Peyer's patch (tissue), 4 donors: Measurements from ENCODE around the gene SPATA31E1. TPM values are rescaled to one million over a fixed set of nuclear protein-coding genes. Genes with fewer than 3 reads are reported as not detected.

ENCODE experiments used
- DNase-seq, 3 donors: peaks; one replicate each; pipeline ENCODE4 v3.0.0-alpha.2; 2017 to 2019
- H3K27ac ChIP-seq, 4 donors: fragments of 200-600 bp; sonication (generic); one replicate each; pipeline ENCODE4 v1.5.1; 2016 to 2019
- H3K27me3 ChIP-seq, 2 donors: fragments of 200-600 bp; sonication (generic); one replicate each; pipeline ENCODE4 v1.5.1; 2019
- H3K36me3 ChIP-seq, 3 donors: fragments of 200-600 bp; sonication (generic); one replicate each; pipeline ENCODE4 v1.5.1; 2016 to 2019
- H3K4me1 ChIP-seq, 4 donors: fragments of 200-600 bp; sonication (generic); one replicate each; pipeline ENCODE4 v1.5.1; 2016 to 2019
- H3K4me3 ChIP-seq, 4 donors: fragments of 200-600 bp; sonication (generic); 1 replicate in 3 of 4; 2 replicates in 1 of 4; pipeline ENCODE4 v1.5.1; 2016 to 2019; ENCODE audit warnings: mild to moderate bottlenecking in 1 of 4
- H3K9me3 ChIP-seq, 4 donors: fragments of 200-600 bp; sonication (generic); one replicate each; pipeline ENCODE4 v1.5.1; 2016 to 2019; ENCODE audit warnings: mild to moderate bottlenecking in 1 of 4
- CTCF ChIP-seq, 6 experiments: fragments of 450-650 bp in 4 of 6; fragments of 200-600 bp in 2 of 6; sonication (generic) in 1 of 6; IDR thresholded peaks; one replicate each; pipeline ENCODE4 v1.5.1; 2017 to 2019; ENCODE audit warnings: antibody characterized with exemption in 6 of 6, mild to moderate bottlenecking in 3 of 6, moderate library complexity in 1 of 6
- POLR2A ChIP-seq, 2 donors: fragments of 450-650 bp; IDR thresholded peaks; one replicate each; pipeline ENCODE4 v1.5.1; 2017; ENCODE audit warnings: antibody characterized with exemption in 2 of 2, mild to moderate bottlenecking in 2 of 2, moderate library complexity in 2 of 2
- total RNA-seq, 4 donors: library from RNA; depleted of rRNA; stranded (reverse); fragments of >200 nt; gene quantifications; one replicate each; pipeline ENCODE4 v1.1.0, GENCODE V29; 2016

SPATA31E1 gene
- total RNA-seq, 4 donors from 2014 or later = not detected

- no peaks in the 10 kb centered on the region for H3K36me3 ChIP-seq
These were observed 24.7 kb upstream of the SPATA31E1 start for GRCh38 chr9:87857948-87858335.

GRCh38 chr9:87859137-87859536, 23.5 kb upstream of the SPATA31E1 start:
- H3K27me3 ChIP-seq = no peaks in the 10 kb centered on the region
- H3K9me3 ChIP-seq = no peaks in the 10 kb centered on the region
- no peaks in the 10 kb centered on the region for H3K4me1 ChIP-seq
- no peak overlapping the region for H3K27ac ChIP-seq
- DNase-seq = no peak
- no peak overlapping the region for H3K4me3 ChIP-seq
- TF ChIP-seq POLR2A (IDR thresholded peaks at IDR 0.05) (no peak), CTCF (IDR thresholded peaks at IDR 0.05) (no peak)
- no peaks in the 10 kb centered on the region for H3K36me3 ChIP-seq

More at GRCh38 chr9:87857948-87858335, 24.7 kb upstream of the SPATA31E1 start:
- no peaks in the 10 kb centered on the region for H3K4me1 ChIP-seq
- no peak for TF ChIP-seq CTCF (IDR thresholded peaks at IDR 0.05)
- no peak for TF ChIP-seq POLR2A (IDR thresholded peaks at IDR 0.05)
- H3K27ac ChIP-seq = no peak overlapping the region
- no peaks in the 10 kb centered on the region for H3K27me3 ChIP-seq
- DNase-seq = no peak
- no peaks in the 10 kb centered on the region for H3K9me3 ChIP-seq
- no peak overlapping the region for H3K4me3 ChIP-seq

DNA sequence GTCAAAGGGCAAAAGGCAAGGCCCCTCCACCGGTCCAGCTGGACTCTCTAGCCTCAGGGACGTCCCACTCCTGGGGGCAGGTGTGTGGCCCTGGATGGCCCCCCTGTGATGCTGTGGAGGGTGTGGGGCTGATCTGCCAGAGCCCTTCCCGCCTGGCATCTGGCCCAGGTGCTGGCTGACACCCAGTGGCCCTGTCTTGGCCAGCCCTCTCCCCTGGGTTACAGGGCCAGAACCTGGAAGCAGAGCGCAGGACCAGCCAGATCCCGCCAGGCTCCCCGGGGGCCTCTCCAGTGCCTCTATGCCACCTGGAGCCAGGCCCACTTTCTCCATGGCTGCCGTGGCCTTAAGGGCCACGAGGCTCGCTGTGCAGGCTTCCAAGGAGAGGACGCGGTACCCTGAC, 22.9 kb upstream of the SPATA31E1 start:
- TF ChIP-seq CTCF (IDR thresholded peaks at IDR 0.05) (no peak), POLR2A (IDR thresholded peaks at IDR 0.05) (no peak)
- no peak for DNase-seq
- Histone ChIP-seq H3K27me3 (no peaks in the 10 kb centered on the region), H3K4me3 (no peak overlapping the region), H3K9me3 (no peaks in the 10 kb centered on the region), H3K27ac (no peak overlapping the region), H3K4me1 (no peaks in the 10 kb centered on the region), H3K36me3 (no peaks in the 10 kb centered on the region)

GRCh38 chr9:87861332-87861731, 21.3 kb upstream of the SPATA31E1 start:
- Histone ChIP-seq H3K9me3 (no peaks in the 10 kb centered on the region), H3K36me3 (no peaks in the 10 kb centered on the region), H3K27me3 (no peaks in the 10 kb centered on the region), H3K4me3 (no peak overlapping the region), H3K4me1 (no peaks in the 10 kb centered on the region), H3K27ac (no peak overlapping the region)
- no peak for DNase-seq
- TF ChIP-seq CTCF (IDR thresholded peaks at IDR 0.05) = no peak
- TF ChIP-seq POLR2A (IDR thresholded peaks at IDR 0.05) = no peak

DNA sequence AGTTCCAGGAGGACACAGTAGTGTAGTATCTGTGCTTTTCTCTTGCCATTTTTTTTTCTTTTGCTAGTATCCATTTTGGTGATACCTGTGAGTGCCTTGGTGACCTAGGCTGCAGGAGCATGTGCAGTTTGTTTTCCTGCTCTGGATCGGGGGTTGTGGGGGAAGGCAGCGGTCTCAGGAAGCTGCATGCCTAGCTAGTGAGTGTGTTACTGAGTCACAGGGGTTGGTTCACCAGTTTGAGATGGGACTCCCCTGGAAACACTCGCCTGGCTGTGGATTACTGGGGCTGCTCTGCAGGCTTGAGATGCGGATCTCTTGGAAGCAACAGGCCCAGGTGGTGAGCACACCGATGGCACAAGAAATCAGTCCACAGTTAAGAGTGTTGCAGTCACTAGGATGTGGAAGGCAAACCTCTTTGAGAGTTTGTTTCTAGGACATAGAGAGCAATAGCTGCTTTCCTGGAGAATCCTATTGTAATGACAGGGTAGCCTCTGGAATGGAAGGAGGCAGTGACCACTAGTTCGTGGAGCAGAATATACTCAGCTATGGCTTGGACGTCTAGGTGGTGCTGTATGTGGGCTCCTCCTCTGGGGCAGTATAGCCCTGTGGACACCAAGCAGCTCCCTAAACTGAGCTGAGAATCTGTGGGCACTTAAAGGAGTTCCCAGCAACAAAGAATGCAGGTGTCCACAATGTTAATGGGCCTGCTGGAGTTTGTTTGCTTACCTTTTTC, 20.0 kb upstream of the SPATA31E1 start:
- H3K27ac ChIP-seq = no peak overlapping the region
- no peak for DNase-seq
- no peaks in the 10 kb centered on the region for H3K9me3 ChIP-seq
- H3K4me3 ChIP-seq = no peak overlapping the region
- TF ChIP-seq POLR2A (IDR thresholded peaks at IDR 0.05) = no peak
- no peak for TF ChIP-seq CTCF (IDR thresholded peaks at IDR 0.05)
- no peaks in the 10 kb centered on the region for H3K27me3 ChIP-seq
- no peaks in the 10 kb centered on the region for H3K36me3 ChIP-seq
- no peaks in the 10 kb centered on the region for H3K4me1 ChIP-seq
